Stimulated activated naive CD8-positive, alpha-beta T cell treated with anti-CD3 and anti-CD28 coated beads, Interleukin-15, amount 100 ng/mL, for 72 hours (primary cell): ENCODE measurements around the gene TRMT2A.

ENCODE experiments used
- ATAC-seq: fragments of 150-1000 bp; cut with Tn5 transposase; 2 replicates; pipeline ENCODE4 v1.10.0; 2021; ENCODE audit warnings: mild to moderate bottlenecking, moderate library complexity
- DNase-seq, 2 donors: peaks; one replicate each; pipeline ENCODE4 v3.0.0; 2021 to 2022
- H3K27ac Mint-ChIP-seq, 2 donors: one replicate each; pipeline ENCODE4 v1.8.0; 2022; ENCODE audit warnings: mild to moderate bottlenecking in 2 of 2, mixed read lengths in 2 of 2, moderate library complexity in 2 of 2
- H3K27me3 Mint-ChIP-seq: one replicate; pipeline ENCODE4 v1.8.0; 2022; ENCODE audit warnings: mixed read lengths
- H3K4me1 Mint-ChIP-seq: one replicate; pipeline ENCODE4 v1.8.0; 2022; ENCODE audit warnings: mild to moderate bottlenecking, mixed read lengths
- H3K4me3 Mint-ChIP-seq, 2 donors: one replicate each; pipeline ENCODE4 v1.8.0; 2022; ENCODE audit warnings: mild to moderate bottlenecking in 2 of 2, mixed read lengths in 2 of 2, moderate library complexity in 1 of 2
- H3K9me3 Mint-ChIP-seq, 2 donors: one replicate each; pipeline ENCODE4 v1.8.0; 2022; ENCODE audit warnings: mixed read lengths in 2 of 2

Gene TRMT2A

GRCh38 chr22:20140521-20140964, 23.5 kb upstream of the TRMT2A start:
- Mint-ChIP-seq H3K4me3 (no peak overlapping the region), H3K27me3 (no peaks in the 10 kb centered on the region), H3K4me1 (peaks cover 37% of the 10 kb centered on the region), H3K27ac (no peak overlapping the region), H3K9me3 (no peaks in the 10 kb centered on the region)
- ATAC-seq = no peak
- DNase-seq = no peak

- ATAC-seq (no peak), DNase-seq (no peak)
- H3K9me3 Mint-ChIP-seq = no peaks in the 10 kb centered on the region
- no peaks in the 10 kb centered on the region for H3K27me3 Mint-ChIP-seq
- H3K4me3 Mint-ChIP-seq = no peak overlapping the region
- peaks cover 41% of the 10 kb centered on the region for H3K4me1 Mint-ChIP-seq
- no peak overlapping the region for H3K27ac Mint-ChIP-seq
These were observed 23.1 kb upstream of the TRMT2A start for GRCh38 chr22:20140107-20140445.

- ATAC-seq (no peak), DNase-seq (no peak)
- Mint-ChIP-seq H3K27ac (no peak overlapping the region), H3K4me3 (no peak overlapping the region), H3K9me3 (no peaks in the 10 kb centered on the region), H3K4me1 (peaks cover 47% of the 10 kb centered on the region), H3K27me3 (no peaks in the 10 kb centered on the region)
These were observed 22.5 kb upstream of the TRMT2A start for GRCh38 chr22:20139391-20140106.

- Mint-ChIP-seq H3K4me1 (peaks cover 53% of the 10 kb centered on the region), H3K27me3 (no peaks in the 10 kb centered on the region), H3K27ac (peak overlapping the region in 1 of 2 donors; percentile 93), H3K4me3 (no peak overlapping the region), H3K9me3 (no peaks in the 10 kb centered on the region)
- ATAC-seq = no peak
- DNase-seq = no peak
These were observed 21.8 kb upstream of the TRMT2A start for GRCh38 chr22:20138868-20139267.

GRCh38 chr22:20138417-20138738, 21.4 kb upstream of the TRMT2A start:
- Mint-ChIP-seq H3K4me1 (peaks cover 58% of the 10 kb centered on the region), H3K4me3 (no peak overlapping the region), H3K27ac (no peak overlapping the region), H3K9me3 (no peaks in the 10 kb centered on the region), H3K27me3 (no peaks in the 10 kb centered on the region)
- DNase-seq (no peak), ATAC-seq (no peak)

- ATAC-seq (no peak), DNase-seq (no peak)
- peaks cover 64% of the 10 kb centered on the region for H3K4me1 Mint-ChIP-seq
- H3K9me3 Mint-ChIP-seq = no peaks in the 10 kb centered on the region
- no peak overlapping the region for H3K4me3 Mint-ChIP-seq
- H3K27me3 Mint-ChIP-seq = no peaks in the 10 kb centered on the region
- H3K27ac Mint-ChIP-seq = peak overlapping the region; percentile 47 to 92
These were observed 20.8 kb upstream of the TRMT2A start for GRCh38 chr22:20137671-20138416.

GRCh38 chr22:20137113-20137512, 20.1 kb upstream of the TRMT2A start:
- Mint-ChIP-seq H3K27ac (peak overlapping the region; percentile 16 to 19), H3K27me3 (no peaks in the 10 kb centered on the region), H3K4me3 (no peak overlapping the region), H3K9me3 (no peaks in the 10 kb centered on the region), H3K4me1 (peaks cover 70% of the 10 kb centered on the region)
- no peak for DNase-seq
- ATAC-seq = no peak

- peaks cover 70% of the 10 kb centered on the region for H3K4me1 Mint-ChIP-seq
- H3K4me3 Mint-ChIP-seq = no peak overlapping the region
- ATAC-seq (no peak), DNase-seq (no peak)
- no peaks in the 10 kb centered on the region for H3K27me3 Mint-ChIP-seq
- H3K27ac Mint-ChIP-seq = no peak overlapping the region
- no peaks in the 10 kb centered on the region for H3K9me3 Mint-ChIP-seq
These were observed 19.5 kb upstream of the TRMT2A start for GRCh38 chr22:20136603-20136873.

- Mint-ChIP-seq H3K27me3 (no peaks in the 10 kb centered on the region), H3K27ac (no peak overlapping the region), H3K4me3 (no peak overlapping the region), H3K4me1 (peaks cover 70% of the 10 kb centered on the region), H3K9me3 (no peaks in the 10 kb centered on the region)
- no peak for ATAC-seq
- DNase-seq = no peak
These were observed 19.0 kb upstream of the TRMT2A start for GRCh38 chr22:20135806-20136602.

GRCh38 chr22:20135265-20135664, 18.2 kb upstream of the TRMT2A start:
- DNase-seq (no peak), ATAC-seq (no peak)
- Mint-ChIP-seq H3K27me3 (no peaks in the 10 kb centered on the region), H3K4me3 (no peak overlapping the region), H3K9me3 (no peaks in the 10 kb centered on the region), H3K4me1 (peaks cover 77% of the 10 kb centered on the region), H3K27ac (no peak overlapping the region)

GRCh38 chr22:20133930-20134549, 17.0 kb upstream of the TRMT2A start:
- peak overlapping the region in 1 of 2 donors; percentile 19 for H3K27ac Mint-ChIP-seq
- H3K4me1 Mint-ChIP-seq = peaks cover 79% of the 10 kb centered on the region
- no peak for DNase-seq
- H3K4me3 Mint-ChIP-seq = peak overlapping the region in 1 of 2 donors; percentile 72
- ATAC-seq = no peak
- no peaks in the 10 kb centered on the region for H3K27me3 Mint-ChIP-seq
- no peaks in the 10 kb centered on the region for H3K9me3 Mint-ChIP-seq

GRCh38 chr22:20132686-20133246, 15.7 kb upstream of the TRMT2A start:
- ATAC-seq (no peak), DNase-seq (no peak)
- H3K4me1 Mint-ChIP-seq = peaks cover 84% of the 10 kb centered on the region
- no peaks in the 10 kb centered on the region for H3K27me3 Mint-ChIP-seq
- H3K4me3 Mint-ChIP-seq = peak overlapping the region; percentile 66 to 83
- H3K9me3 Mint-ChIP-seq = no peaks in the 10 kb centered on the region
- peak overlapping the region in 1 of 2 donors; percentile 76 for H3K27ac Mint-ChIP-seq

- Mint-ChIP-seq H3K27me3 (no peaks in the 10 kb centered on the region), H3K4me3 (peak overlapping the region; percentile 66 to 83), H3K27ac (peak overlapping the region in 1 of 2 donors; percentile 27), H3K4me1 (peaks cover 83% of the 10 kb centered on the region), H3K9me3 (no peaks in the 10 kb centered on the region)
- ATAC-seq = peak; percentile 18
- peak in 1 of 2 donors; percentile 23 for DNase-seq
These were observed 15.0 kb upstream of the TRMT2A start for GRCh38 chr22:20131859-20132685.

GRCh38 chr22:20131597-20131858, 14.5 kb upstream of the TRMT2A start, which contains the start of gene ZDHHC8:
TSS of gene ZDHHC8 (plus strand) at chr22:20131804. CDS start at chr22:20131948, 144 bp downstream.
- Mint-ChIP-seq H3K27ac (peak within 1 kb of the TSS in 1 of 2 donors; percentile 48), H3K27me3 (no peaks in the 10 kb centered on the region), H3K4me1 (peaks cover 78% of the 10 kb centered on the region), H3K9me3 (no peaks in the 10 kb centered on the region), H3K4me3 (peak within 1 kb of the TSS; percentile 66 to 83)
- no peak for DNase-seq
- peak; percentile 56 for ATAC-seq
